Loucy (cell line): ENCODE data around the gene NFATC3.

Experiments
- H2AFZ ChIP-seq: fragments of 200-600 bp; sonication (generic); 2 replicates; pipeline ENCODE4 v1.6.0; 2016; ENCODE audit warnings: antibody characterized with exemption, mild to moderate bottlenecking, low read length, moderate library complexity
- H3F3A ChIP-seq: fragments of 200-600 bp; 2 replicates; pipeline ENCODE4 v1.6.0; 2016; ENCODE audit warnings: antibody characterized with exemption, low read depth, mild to moderate bottlenecking
- H3K27me3 ChIP-seq: fragments of 200-600 bp; sonication (generic); 2 replicates; pipeline ENCODE4 v1.6.1; 2014; ENCODE audit warnings: low read length, mild to moderate bottlenecking; ENCODE audit not compliant: insufficient read depth, poor library complexity, severe bottlenecking
- H3K36me3 ChIP-seq: fragments of 200-600 bp; sonication (generic); 2 replicates; pipeline ENCODE4 v1.6.1; 2016; ENCODE audit warnings: low read length; ENCODE audit not compliant: insufficient read depth
- H3K4me1 ChIP-seq: fragments of 200-600 bp; sonication (generic); 2 replicates; pipeline ENCODE4 v1.5.1; 2014; ENCODE audit warnings: low read length, mild to moderate bottlenecking; ENCODE audit not compliant: insufficient read depth, poor library complexity, severe bottlenecking
- H3K4me2 ChIP-seq: fragments of 200-600 bp; sonication (generic); 2 replicates; pipeline ENCODE4 v1.6.0; 2014; ENCODE audit warnings: antibody characterized with exemption, low read length, low read depth, mild to moderate bottlenecking; ENCODE audit not compliant: poor library complexity, severe bottlenecking
- H3K4me3 ChIP-seq: fragments of 200-600 bp; sonication (generic); 2 replicates; pipeline ENCODE4 v1.5.1; 2014; ENCODE audit warnings: low read length, mild to moderate bottlenecking, mixed read lengths; ENCODE audit not compliant: poor library complexity, severe bottlenecking
- H3K79me2 ChIP-seq: fragments of 200-600 bp; sonication (generic); 2 replicates; pipeline ENCODE4 v1.6.1; 2014; ENCODE audit warnings: low read length; ENCODE audit not compliant: insufficient read depth
- H3K9ac ChIP-seq: fragments of 200-600 bp; sonication (generic); 2 replicates; pipeline ENCODE4 v1.6.0; 2014; ENCODE audit warnings: mild to moderate bottlenecking, low read depth, low read length, moderate library complexity; ENCODE audit not compliant: poor library complexity, severe bottlenecking
- H3K9me2 ChIP-seq: fragments of 200-600 bp; sonication (generic); replicated peaks from 2 replicates; pipeline ENCODE4 v1.6.1; 2016; ENCODE audit warnings: low read depth, low read length, mixed read lengths
- H3K9me3 ChIP-seq: fragments of 200-600 bp; sonication (generic); 2 replicates; pipeline ENCODE4 v1.6.1; 2014; ENCODE audit warnings: mild to moderate bottlenecking, antibody characterized with exemption, low read length, low read depth; ENCODE audit not compliant: insufficient read depth
- H4K20me1 ChIP-seq: fragments of 200-600 bp; sonication (generic); 2 replicates; pipeline ENCODE4 v1.6.0; 2014; ENCODE audit warnings: antibody characterized with exemption, low read length, mild to moderate bottlenecking; ENCODE audit not compliant: insufficient read depth, poor library complexity, severe bottlenecking
- EZH2phosphoT487 ChIP-seq: fragments of 200-600 bp; IDR thresholded peaks from 2 replicates; pipeline ENCODE4 v1.6.1; 2018; ENCODE audit warnings: antibody characterized with exemption, mild to moderate bottlenecking, moderate library complexity, borderline replicate concordance
- TF ChIP-seq, protein P1 (sequence below): fragments of 200-600 bp; sonication (generic); conservative IDR thresholded peaks from 2 replicates; pipeline ENCODE4 v1.5.1; 2014; ENCODE audit warnings: mild to moderate bottlenecking, antibody characterized with exemption, low read length

Gene NFATC3

DNA sequence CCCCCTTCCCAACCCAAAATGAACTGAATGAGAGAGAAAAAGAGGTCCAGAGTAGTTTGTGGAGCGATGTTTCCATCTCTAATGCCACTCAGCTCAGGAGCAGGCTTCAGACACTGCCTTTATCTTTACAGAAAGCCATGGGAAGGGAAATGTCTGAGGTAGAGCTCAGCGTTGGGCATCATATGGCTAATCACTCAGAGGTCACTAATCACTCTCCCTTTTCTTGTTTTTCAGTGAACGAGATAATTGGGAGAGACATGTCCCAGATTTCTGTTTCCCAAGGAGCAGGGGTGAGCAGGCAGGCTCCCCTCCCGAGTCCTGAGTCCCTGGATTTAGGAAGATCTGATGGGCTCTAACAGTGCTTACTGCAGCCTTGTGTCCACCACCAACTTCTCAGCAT, 140.9 kb downstream of the NFATC3 start:
- Histone ChIP-seq H3K4me3 (no peak overlapping the region), H3K9ac (no peak overlapping the region), H3K9me2 (no peaks in the 10 kb centered on the region), H4K20me1 (peaks cover 24% of the 10 kb centered on the region), H3K36me3 (peaks cover 76% of the 10 kb centered on the region; the same call in 1 of the 2 replicates), H3K4me2 (no peak overlapping the region), H3K9me3 (no peaks in the 10 kb centered on the region), H2AFZ (no peak overlapping the region), H3K27me3 (no peaks in the 10 kb centered on the region), H3F3A (no peaks in the 10 kb centered on the region), H3K79me2 (0 out of 2 replicates have a peak, but pooled peaks cover 5% of the 10 kb centered on the region), H3K4me1 (peaks cover 5% of the 10 kb centered on the region)
- TF ChIP-seq EZH2phosphoT487 = no peak
- TF ChIP-seq, protein P1, sequence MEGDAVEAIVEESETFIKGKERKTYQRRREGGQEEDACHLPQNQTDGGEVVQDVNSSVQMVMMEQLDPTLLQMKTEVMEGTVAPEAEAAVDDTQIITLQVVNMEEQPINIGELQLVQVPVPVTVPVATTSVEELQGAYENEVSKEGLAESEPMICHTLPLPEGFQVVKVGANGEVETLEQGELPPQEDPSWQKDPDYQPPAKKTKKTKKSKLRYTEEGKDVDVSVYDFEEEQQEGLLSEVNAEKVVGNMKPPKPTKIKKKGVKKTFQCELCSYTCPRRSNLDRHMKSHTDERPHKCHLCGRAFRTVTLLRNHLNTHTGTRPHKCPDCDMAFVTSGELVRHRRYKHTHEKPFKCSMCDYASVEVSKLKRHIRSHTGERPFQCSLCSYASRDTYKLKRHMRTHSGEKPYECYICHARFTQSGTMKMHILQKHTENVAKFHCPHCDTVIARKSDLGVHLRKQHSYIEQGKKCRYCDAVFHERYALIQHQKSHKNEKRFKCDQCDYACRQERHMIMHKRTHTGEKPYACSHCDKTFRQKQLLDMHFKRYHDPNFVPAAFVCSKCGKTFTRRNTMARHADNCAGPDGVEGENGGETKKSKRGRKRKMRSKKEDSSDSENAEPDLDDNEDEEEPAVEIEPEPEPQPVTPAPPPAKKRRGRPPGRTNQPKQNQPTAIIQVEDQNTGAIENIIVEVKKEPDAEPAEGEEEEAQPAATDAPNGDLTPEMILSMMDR = no peak

- TF ChIP-seq, protein P1 = no peak
- TF ChIP-seq EZH2phosphoT487 = no peak
- no peak overlapping the region for H2AFZ ChIP-seq
- H3K4me3 ChIP-seq = no peak overlapping the region
- H3K9me3 ChIP-seq = no peaks in the 10 kb centered on the region
- H3K9ac ChIP-seq = no peak overlapping the region
- H3K27me3 ChIP-seq = no peaks in the 10 kb centered on the region
- H3K4me2 ChIP-seq = no peak overlapping the region
- 0 out of 2 replicates have a peak, but pooled peaks cover 2% of the 10 kb centered on the region for H3K79me2 ChIP-seq
- no peaks in the 10 kb centered on the region for H3F3A ChIP-seq
- no peaks in the 10 kb centered on the region for H3K9me2 ChIP-seq
- peaks cover 5% of the 10 kb centered on the region for H3K4me1 ChIP-seq
- peaks cover 24% of the 10 kb centered on the region for H4K20me1 ChIP-seq
- peaks cover 78% of the 10 kb centered on the region; the same call in 1 of the 2 replicates for H3K36me3 ChIP-seq
Observed at GRCh38 chr16:68227183-68227793, 142.1 kb downstream of the NFATC3 start.

DNA sequence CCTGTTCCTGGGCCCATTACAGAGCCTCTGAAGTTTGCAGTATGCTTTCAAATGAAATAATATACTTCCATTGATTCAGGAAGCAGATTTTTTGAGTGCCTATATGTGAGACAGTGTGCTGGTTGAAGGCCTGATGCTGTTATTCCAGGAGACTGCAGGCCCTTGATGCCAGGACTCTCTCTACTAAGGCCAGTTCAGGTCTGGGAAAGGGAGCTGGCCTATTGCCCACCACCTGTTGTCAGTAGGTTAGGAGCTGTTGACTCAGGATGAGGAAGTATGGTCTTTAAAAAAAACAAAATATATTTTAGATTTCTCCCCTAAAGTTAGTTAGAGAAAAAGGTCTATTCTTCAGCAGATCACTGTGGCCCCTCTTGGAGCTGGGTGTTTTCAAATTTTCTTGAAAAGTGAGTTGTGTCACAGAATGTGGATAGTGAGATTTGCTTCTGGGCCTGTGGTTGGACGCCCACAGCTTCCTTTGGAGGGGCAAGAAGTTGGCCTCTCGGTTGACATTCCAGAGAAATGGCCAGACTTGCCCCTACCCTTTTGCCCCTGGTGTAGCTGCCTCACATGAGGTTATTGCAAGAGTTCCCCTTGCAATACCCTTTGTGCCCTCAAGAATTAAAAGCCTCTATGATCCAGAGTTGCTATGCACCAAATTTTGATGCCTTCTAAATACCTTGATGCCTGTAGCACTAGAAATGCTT, 142.8 kb downstream of the NFATC3 start:
- no peak overlapping the region for H3K9ac ChIP-seq
- H3K4me1 ChIP-seq = peaks cover 5% of the 10 kb centered on the region
- H3K79me2 ChIP-seq = 0 out of 2 replicates have a peak, but pooled peaks cover 2% of the 10 kb centered on the region
- no peak overlapping the region for H3K4me2 ChIP-seq
- H3K36me3 ChIP-seq = peaks cover 76% of the 10 kb centered on the region; the same call in 1 of the 2 replicates
- H2AFZ ChIP-seq = no peak overlapping the region
- TF ChIP-seq, protein P1 = no peak
- TF ChIP-seq EZH2phosphoT487 = no peak
- H3K9me3 ChIP-seq = no peaks in the 10 kb centered on the region
- no peaks in the 10 kb centered on the region for H3K27me3 ChIP-seq
- no peak overlapping the region for H3K4me3 ChIP-seq
- peaks cover 24% of the 10 kb centered on the region for H4K20me1 ChIP-seq
- no peaks in the 10 kb centered on the region for H3F3A ChIP-seq
- no peaks in the 10 kb centered on the region for H3K9me2 ChIP-seq
